HuH-7.5 (cell line): Measurements from ENCODE around the gene ACOT8.
"Not testable (repeated sequence)": the region's sequence is repeated elsewhere in the genome, so short reads cannot be mapped to it uniquely, and the experiment has no call there.

Experiments used
- DNase-seq: peaks from one replicate; pipeline ENCODE4 v3.0.0; 2011; ENCODE audit warnings: low spot score

Gene ACOT8

GRCh38 chr20:45887346-45887715, 30.1 kb upstream of the ACOT8 start, which contains the start of gene SPATA25:
TSS of gene SPATA25 (minus strand) at chr20:45887622. CDS start at chr20:45887590, 32 bp downstream.
- no peak for DNase-seq

- DNase-seq, result no peak
Observed at GRCh38 chr20:45886590-45887345, 29.6 kb upstream of the ACOT8 start.

GRCh38 chr20:45883100-45883469, 25.9 kb upstream of the ACOT8 start:
- DNase-seq, result no peak

GRCh38 chr20:45882469-45883099, 25.4 kb upstream of the ACOT8 start:
- DNase-seq, result no peak

GRCh38 chr20:45880988-45881788, 24.0 kb upstream of the ACOT8 start, which contains the start of gene ZSWIM1:
TSS of gene ZSWIM1 (plus strand) at chr20:45881227. CDS start at chr20:45882593, 1,366 bp downstream.
- DNase-seq, result peak; percentile 99

GRCh38 chr20:45878076-45878761, 21.0 kb upstream of the ACOT8 start:
- DNase-seq, result no peak

- DNase-seq, result no peak
Observed at GRCh38 chr20:45874576-45874975, 17.4 kb upstream of the ACOT8 start.

GRCh38 chr20:45874104-45874481, 16.9 kb upstream of the ACOT8 start:
- DNase-seq, result not testable (repeated sequence)

- DNase-seq, result no peak
Observed at GRCh38 chr20:45873409-45874103, 16.4 kb upstream of the ACOT8 start.

GRCh38 chr20:45872626-45873025, 15.4 kb upstream of the ACOT8 start:
- no peak for DNase-seq

GRCh38 chr20:45867819-45868176, 10.6 kb upstream of the ACOT8 start:
- DNase-seq, result no peak

- DNase-seq, result no peak
Observed at GRCh38 chr20:45867136-45867818, 10.1 kb upstream of the ACOT8 start.

GRCh38 chr20:45866454-45866853, 9.3 kb upstream of the ACOT8 start:
- no peak for DNase-seq

GRCh38 chr20:45863543-45864470, 6.6 kb upstream of the ACOT8 start:
- no peak for DNase-seq

GRCh38 chr20:45861221-45862075, 4.3 kb upstream of the ACOT8 start:
- DNase-seq, result no peak

- no peak for DNase-seq
Observed at GRCh38 chr20:45860560-45861220, 3.5 kb upstream of the ACOT8 start.

- DNase-seq, result no peak
Observed at GRCh38 chr20:45859916-45860315, 2.7 kb upstream of the ACOT8 start.

- peak; percentile 55 for DNase-seq
Observed at GRCh38 chr20:45857882-45858216, 657 bp upstream of the ACOT8 start.

GRCh38 chr20:45853484-45853883, 3.7 kb downstream of the ACOT8 start:
- DNase-seq, result no peak
